HG03342 (cell line): ENCODE data around the gene SPEN.
"Not testable (repeated sequence)": the region's sequence is repeated elsewhere in the genome, so short reads cannot be mapped to it uniquely, and the experiment has no call there.

ENCODE experiments used
- ATAC-seq: cut with Tn5 transposase; IDR thresholded peaks from one replicate; pipeline ENCODE4 v1.9.1; 2021; ENCODE audit warnings: mild to moderate bottlenecking, moderate library complexity; ENCODE audit not compliant: unreplicated experiment

The SPEN gene

DNA sequence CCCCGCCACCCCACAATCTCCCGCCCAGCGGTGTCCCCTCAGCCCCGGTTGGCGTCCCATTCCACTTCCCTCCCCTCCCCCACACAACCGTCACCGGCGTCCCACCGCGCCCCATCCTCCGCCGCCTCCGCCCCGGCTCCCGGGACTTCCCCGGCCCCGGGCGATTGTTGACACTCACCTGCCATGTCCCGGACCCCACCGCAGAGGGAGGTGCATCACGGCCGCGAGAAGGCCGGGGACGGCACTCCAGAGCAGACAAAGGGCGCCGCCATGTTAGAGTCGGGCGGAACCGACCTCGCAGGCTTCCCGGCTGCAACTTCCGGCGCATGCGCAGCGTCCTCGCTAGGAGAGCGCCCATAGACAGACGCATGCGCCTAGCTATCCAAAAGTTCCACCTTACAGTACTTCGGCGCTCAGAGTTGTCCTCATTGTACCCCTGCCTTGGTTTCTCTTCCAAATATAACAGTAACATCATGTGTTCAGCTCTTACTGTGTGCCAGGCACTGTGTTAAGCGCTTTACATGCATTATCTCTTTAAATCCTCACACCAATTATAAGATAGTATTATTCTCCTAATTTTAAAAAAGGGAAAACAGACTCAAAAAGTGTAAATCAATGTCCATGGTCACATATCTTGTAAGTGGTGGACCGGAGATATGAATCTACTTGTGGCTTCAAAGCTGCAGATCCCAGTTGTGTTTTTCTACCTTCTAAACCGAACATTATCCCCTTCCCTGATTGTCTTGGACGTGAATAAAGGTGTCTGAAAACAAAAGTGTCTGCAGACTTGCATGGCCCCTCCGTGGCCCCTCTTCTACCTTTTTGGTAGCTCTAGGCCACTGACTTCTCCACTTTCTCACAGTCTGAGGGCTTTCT, 128.5 kb downstream of the SPEN start, which contains the start of gene ZBTB17:
TSS of gene ZBTB17 (minus strand) at position 297 of the 876 bp plus-strand sequence. CDS start 27,606 bp downstream, outside the sequence.
- ATAC-seq: peak; percentile 67

DNA sequence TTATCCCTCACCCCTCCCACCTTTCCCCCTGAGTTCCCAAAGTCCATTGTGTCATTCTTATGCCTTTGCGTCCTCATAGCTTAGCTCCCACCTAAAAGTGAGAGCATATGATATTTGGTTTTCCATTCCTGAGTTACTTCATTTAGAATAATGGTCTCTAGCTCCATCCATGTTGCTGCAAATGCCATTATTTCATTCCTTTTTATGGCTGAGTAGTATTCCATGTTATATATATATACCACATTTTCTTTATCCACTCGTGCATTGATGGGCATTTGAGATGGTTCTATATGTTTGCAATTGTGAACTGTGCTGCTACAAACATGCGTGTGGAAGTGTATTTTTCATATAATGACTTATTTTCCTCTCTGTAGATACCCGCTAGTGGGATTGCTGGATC, 130.4 kb downstream of the SPEN start:
- ATAC-seq: not testable (repeated sequence)

DNA sequence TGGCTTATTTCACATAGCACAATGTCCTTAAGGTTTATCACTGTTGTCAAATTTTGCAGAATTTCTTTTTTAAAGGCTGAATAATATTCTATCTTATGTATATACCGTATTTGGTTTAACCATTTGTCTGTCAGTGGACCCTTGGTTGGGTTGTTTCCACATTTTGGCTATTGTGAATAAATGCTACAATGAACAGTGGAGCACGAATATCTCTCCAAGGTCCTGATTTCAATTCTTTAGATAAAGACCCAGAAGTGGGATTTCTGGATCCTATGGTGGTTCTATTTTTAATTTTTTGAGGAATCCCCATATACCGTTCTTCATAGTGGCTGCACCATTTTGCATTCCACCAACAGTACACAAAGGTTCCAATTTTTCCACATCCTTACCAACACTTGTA, 134.2 kb downstream of the SPEN start:
- no peak for ATAC-seq

DNA sequence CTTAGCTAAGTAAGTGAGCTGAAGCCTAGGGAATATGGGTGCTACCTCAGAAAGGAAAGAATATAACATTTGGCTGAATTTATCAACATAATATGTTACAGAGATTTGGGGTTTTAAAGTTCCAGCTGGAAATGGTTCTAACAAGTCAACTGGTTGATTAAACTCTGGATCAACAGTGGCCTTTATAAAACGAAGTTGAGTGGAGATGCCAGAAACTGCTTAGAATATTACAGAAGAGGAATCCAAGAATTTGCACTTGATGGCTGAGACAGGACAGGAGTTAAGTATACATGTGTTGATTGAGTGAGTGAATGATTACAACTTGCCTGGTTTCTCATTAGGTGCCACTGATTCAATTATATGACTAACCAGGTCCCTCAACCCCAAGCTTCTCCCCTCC, 135.8 kb downstream of the SPEN start:
- no peak for ATAC-seq

DNA sequence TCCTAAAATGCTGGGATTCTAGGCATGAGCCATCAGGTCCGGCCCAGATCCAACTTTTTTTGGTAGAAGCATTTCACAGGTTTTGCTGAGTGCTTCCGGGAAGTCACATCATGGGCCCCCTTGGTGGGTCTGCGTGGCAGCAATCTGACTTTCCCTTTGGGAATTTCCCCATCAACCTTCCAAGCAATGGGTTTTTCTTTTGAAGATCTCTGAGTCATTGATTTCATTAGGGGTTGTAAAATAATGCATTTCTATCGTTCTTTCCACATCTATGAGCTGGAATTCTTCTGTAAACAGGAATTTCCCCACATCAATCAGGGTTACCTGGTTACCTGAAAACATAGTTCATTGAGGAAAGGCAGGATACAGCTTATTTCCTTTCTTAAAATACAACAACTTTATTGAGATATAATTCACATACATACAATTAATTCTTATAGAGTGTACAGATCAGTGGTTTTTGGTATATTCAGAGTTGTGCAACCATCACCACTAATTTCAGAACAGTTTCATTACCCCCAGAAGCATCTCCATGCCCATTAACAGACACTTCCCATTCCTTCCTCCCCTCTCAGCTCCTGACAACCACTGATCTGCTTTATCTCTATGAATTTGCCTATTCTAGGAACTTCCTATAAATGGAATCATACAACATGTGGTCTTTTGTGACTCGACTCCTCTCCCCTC, 138.2 kb downstream of the SPEN start:
- ATAC-seq: no peak

DNA sequence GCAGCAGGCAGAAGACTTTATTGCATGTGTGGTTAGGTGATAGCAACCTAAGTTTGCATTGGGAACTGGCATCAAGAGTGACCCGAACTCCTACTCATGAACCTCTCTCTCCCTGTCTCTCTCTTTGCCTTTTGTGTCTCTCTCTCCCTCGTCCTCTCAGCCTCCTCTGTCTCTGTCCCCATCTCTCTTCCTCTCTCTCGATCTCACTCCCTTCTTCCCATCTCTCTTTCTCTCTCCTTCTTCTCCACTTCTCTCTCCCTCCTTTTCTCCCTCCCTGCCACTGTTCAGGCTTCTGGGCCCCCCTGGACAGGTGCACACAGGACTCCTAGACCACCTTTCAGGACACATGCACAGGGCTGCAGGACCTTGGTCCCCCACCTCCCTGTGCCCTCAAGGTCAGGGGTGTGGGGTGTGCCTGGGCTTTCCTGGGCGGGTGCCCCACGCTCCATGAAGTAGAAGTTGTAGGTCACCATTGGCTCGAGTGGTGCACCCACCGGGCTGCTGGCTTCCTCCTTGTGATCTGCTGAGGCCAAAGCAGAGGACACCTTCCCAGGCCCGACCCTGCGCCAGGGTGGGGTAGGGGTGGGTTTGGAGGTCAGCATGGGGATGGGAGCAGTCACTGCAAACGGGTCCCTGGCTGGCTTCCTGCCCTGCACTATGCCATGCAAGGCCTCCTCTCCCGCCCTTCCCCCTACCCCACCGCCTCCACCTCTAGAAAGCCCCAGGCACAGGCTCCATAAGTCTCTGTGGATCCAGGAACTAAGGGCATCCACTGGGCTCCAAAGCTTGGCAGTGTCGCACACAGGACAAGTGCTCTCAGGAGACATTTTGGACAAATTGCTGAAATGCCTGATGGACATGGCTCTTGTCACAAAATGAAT, 141.6 kb downstream of the SPEN start:
- ATAC-seq: no peak

DNA sequence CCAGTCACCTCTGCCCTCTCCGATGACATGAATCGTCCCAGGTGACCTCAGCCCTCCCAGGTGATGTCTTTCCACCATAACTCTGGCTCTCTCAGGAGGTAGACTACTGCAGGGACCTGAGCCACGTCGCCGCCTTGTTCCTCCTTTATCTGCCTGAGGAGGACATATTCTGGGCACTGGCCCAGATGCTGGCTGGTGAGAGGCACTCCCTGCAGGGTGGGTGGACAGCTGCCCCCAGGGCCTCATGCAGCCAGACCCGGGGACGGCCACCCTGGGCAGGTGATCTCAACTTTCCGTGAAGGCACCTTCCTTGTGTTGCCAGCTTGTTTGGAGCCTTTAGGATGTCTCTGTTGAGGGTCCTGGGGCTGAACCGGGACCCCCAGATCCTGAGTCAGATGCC, 142.3 kb downstream of the SPEN start:
- ATAC-seq: no peak
